ENCODE measurements around the gene ST3GAL5. TPM values are rescaled to one million over a fixed set of nuclear protein-coding genes. Genes with fewer than 3 reads are reported as not detected.

The ST3GAL5 gene
- total and polyA plus RNA-seq, 2 donors (not counting 1 experiment from before 2014, with no cell fraction given): 42.6 to 94.3 TPM

DNA sequence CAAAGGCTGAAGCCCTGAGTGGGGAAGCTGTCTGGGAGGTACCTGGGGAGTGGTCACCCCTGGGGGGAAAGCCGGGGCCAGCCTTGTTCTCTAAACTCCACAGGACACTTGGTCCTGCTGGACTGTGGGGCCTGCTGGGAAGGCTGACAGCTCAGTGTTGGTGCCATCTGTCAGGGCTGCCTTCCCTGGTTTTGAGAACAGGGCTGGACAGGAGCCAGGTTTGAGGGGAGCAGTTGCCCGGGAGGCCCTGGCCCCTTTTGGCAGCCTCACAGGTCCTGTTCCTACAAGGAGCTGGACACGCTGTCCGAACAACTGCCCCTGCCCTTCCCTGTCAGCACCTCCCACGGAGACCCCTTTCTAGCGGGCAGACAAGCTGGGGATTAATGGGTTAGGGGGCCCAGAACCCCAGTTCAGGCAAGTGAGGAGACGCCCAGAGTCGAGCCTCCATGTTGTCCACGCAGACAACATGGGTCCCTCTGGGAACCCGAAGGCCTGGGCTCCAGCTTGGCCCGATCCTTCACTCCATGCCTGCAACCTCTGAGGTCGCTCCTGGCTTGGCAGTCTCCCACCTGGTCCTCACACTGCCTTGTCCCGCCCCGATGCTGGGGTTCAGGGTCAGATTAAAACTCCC is 94.2 kb downstream of the ST3GAL5 start:
- Histone ChIP-seq H3K9ac (ENCODE audit: low read length) (no peak overlapping the region), H3K27ac (ENCODE audit: low read length in 2 of 2) (no peak overlapping the region), H3K79me2 (ENCODE audit: control insufficient read depth, insufficient read depth, low read length) (no peaks in the 10 kb centered on the region), H3K4me3 (ENCODE audit: control extremely low read depth in 1 of 5, extremely low read depth in 1 of 5, insufficient read depth in 1 of 5, low read depth in 2 of 5, low read length in 4 of 5) (no peak overlapping the region), H3K9me3 (ENCODE audit: control extremely low read depth in 1 of 3, control insufficient read depth in 2 of 3, insufficient read depth in 1 of 3, low read length in 2 of 3) (no peaks in the 10 kb centered on the region), H3K4me1 (ENCODE audit: control insufficient read depth in 2 of 2, insufficient read depth in 2 of 2, low read length in 2 of 2) (no peaks in the 10 kb centered on the region), H3K27me3 (replicated peaks in 1 of 4; ENCODE audit: control extremely low read depth in 1 of 4, control insufficient read depth in 3 of 4, insufficient read depth in 4 of 4, low read length in 3 of 4) (peaks cover 0 to 9% (median 4%) of the 10 kb centered on the region in 4 experiments), H4K20me1 (ENCODE audit: control insufficient read depth, insufficient read depth, low read length, poor library complexity, severe bottlenecking) (no peaks in the 10 kb centered on the region), H2AFZ (ENCODE audit: insufficient read depth, low read depth, low read length, poor library complexity, severe bottlenecking) (no peak overlapping the region), H3K36me3 (replicated peaks in 1 of 2; ENCODE audit: control extremely low read depth in 1 of 2, control insufficient read depth in 1 of 2, extremely low read depth in 1 of 2, insufficient read depth in 2 of 2, low read length in 1 of 2) (no peaks in the 10 kb centered on the region), H3K4me2 (replicated peaks; ENCODE audit: low read depth, low read length, poor library complexity, severe bottlenecking) (no peak overlapping the region)
- no peak overlapping the region for H3K27ac Mint-ChIP-seq
- H3K4me3 Mint-ChIP-seq: no peak overlapping the region
- ChIA-PET POLR2A (interaction anchor here (0.7 kb wide), 1 partner anchor 8 kb away, joined by 3 read pairs; no protein-coding TSS in a partner anchor), CTCF (interaction anchor here (1.7 kb wide), 1 partner anchor 65 kb away, joined by 7 read pairs; no protein-coding TSS in a partner anchor)
- ATAC-seq (ENCODE audit: low read depth) (no peak), DNase-seq (no peak)
- peaks cover 48% of the 10 kb centered on the region for H3K27me3 Mint-ChIP-seq
- H3K9me3 Mint-ChIP-seq (ENCODE audit: insufficient read depth): no peaks in the 10 kb centered on the region
- H3K4me1 Mint-ChIP-seq: no peaks in the 10 kb centered on the region
- WGBS (ENCODE audit: insufficient coverage): 89% methylated on average over 13 of the region's 14 CpGs
- TF ChIP-seq, protein P1, sequence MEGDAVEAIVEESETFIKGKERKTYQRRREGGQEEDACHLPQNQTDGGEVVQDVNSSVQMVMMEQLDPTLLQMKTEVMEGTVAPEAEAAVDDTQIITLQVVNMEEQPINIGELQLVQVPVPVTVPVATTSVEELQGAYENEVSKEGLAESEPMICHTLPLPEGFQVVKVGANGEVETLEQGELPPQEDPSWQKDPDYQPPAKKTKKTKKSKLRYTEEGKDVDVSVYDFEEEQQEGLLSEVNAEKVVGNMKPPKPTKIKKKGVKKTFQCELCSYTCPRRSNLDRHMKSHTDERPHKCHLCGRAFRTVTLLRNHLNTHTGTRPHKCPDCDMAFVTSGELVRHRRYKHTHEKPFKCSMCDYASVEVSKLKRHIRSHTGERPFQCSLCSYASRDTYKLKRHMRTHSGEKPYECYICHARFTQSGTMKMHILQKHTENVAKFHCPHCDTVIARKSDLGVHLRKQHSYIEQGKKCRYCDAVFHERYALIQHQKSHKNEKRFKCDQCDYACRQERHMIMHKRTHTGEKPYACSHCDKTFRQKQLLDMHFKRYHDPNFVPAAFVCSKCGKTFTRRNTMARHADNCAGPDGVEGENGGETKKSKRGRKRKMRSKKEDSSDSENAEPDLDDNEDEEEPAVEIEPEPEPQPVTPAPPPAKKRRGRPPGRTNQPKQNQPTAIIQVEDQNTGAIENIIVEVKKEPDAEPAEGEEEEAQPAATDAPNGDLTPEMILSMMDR (IDR thresholded peaks at IDR 0.05): no peak
- no peak for TF ChIP-seq EZH2 (IDR thresholded peaks at IDR 0.05; ENCODE audit: borderline replicate concordance, insufficient read depth, low read depth, low read length, poor library complexity, severe bottlenecking)
- intact Hi-C loops (cut with micrococcal nuclease): no loop called here

DNA sequence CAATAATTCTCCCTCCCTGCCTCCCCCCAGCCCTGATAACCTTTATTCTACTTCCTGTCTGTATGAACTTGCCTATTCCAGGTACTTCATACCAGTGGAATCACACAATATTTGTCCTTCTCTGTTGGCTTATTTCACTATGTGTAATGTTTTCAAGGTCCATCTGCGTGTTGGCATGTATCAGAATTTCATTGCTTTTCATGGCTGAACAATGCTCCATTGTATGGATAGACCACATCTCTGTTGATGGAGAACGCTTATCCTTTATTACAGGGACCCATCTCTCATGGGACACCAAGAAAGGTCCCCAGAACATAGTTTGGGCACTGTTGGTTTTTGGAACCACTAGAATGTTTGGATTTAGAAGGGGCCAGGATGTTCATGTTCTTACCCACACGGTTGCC is 94.8 kb downstream of the ST3GAL5 start:
- Histone ChIP-seq H3K4me2 (replicated peaks; ENCODE audit: low read depth, low read length, poor library complexity, severe bottlenecking) (no peak overlapping the region), H3K27ac (ENCODE audit: low read length in 2 of 2) (no peak overlapping the region), H3K9ac (ENCODE audit: low read length) (no peak overlapping the region), H2AFZ (ENCODE audit: insufficient read depth, low read depth, low read length, poor library complexity, severe bottlenecking) (no peak overlapping the region), H3K4me1 (ENCODE audit: control insufficient read depth in 2 of 2, insufficient read depth in 2 of 2, low read length in 2 of 2) (no peaks in the 10 kb centered on the region), H3K36me3 (replicated peaks in 1 of 2; ENCODE audit: control extremely low read depth in 1 of 2, control insufficient read depth in 1 of 2, extremely low read depth in 1 of 2, insufficient read depth in 2 of 2, low read length in 1 of 2) (no peaks in the 10 kb centered on the region), H4K20me1 (ENCODE audit: control insufficient read depth, insufficient read depth, low read length, poor library complexity, severe bottlenecking) (no peaks in the 10 kb centered on the region), H3K79me2 (ENCODE audit: control insufficient read depth, insufficient read depth, low read length) (no peaks in the 10 kb centered on the region), H3K9me3 (ENCODE audit: control extremely low read depth in 1 of 3, control insufficient read depth in 2 of 3, insufficient read depth in 1 of 3, low read length in 2 of 3) (no peaks in the 10 kb centered on the region), H3K4me3 (ENCODE audit: control extremely low read depth in 1 of 5, extremely low read depth in 1 of 5, insufficient read depth in 1 of 5, low read depth in 2 of 5, low read length in 4 of 5) (no peak overlapping the region), H3K27me3 (replicated peaks in 1 of 4; ENCODE audit: control extremely low read depth in 1 of 4, control insufficient read depth in 3 of 4, insufficient read depth in 4 of 4, low read length in 3 of 4) (peaks cover 0 to 8% (median 1%) of the 10 kb centered on the region in 4 experiments)
- Mint-ChIP-seq H3K27me3 (peaks cover 45% of the 10 kb centered on the region), H3K4me3 (no peak overlapping the region), H3K27ac (no peak overlapping the region), H3K9me3 (ENCODE audit: insufficient read depth) (no peaks in the 10 kb centered on the region), H3K4me1 (no peaks in the 10 kb centered on the region)
- DNase-seq: no peak
- 92% methylated on average over 3 of the region's 3 CpGs for WGBS (ENCODE audit: insufficient coverage)
- POLR2A ChIA-PET: interaction anchor here (0.7 kb wide), 1 partner anchor 9 kb away, joined by 3 read pairs; no protein-coding TSS in a partner anchor
- TF ChIP-seq, protein P1 (IDR thresholded peaks at IDR 0.05): no peak
- TF ChIP-seq EZH2 (IDR thresholded peaks at IDR 0.05; ENCODE audit: borderline replicate concordance, insufficient read depth, low read depth, low read length, poor library complexity, severe bottlenecking): no peak
- intact Hi-C loops (cut with micrococcal nuclease): no loop called here
- CTCF ChIA-PET: interaction anchor here (1.7 kb wide), 1 partner anchor 65 kb away, joined by 7 read pairs; no protein-coding TSS in a partner anchor
- ATAC-seq (ENCODE audit: low read depth): no peak

All from B cell (primary cell).